AML-193 (cell line): ENCODE measurements around the gene PABPC1L.
"Not testable (repeated sequence)": the region's sequence is repeated elsewhere in the genome, so short reads cannot be mapped to it uniquely, and the experiment has no call there.

ENCODE experiments used
- DNase-seq, 2 experiments: peaks; one replicate each; lab custom pipeline; 2025; lab: John Stamatoyannopoulos, UW

PABPC1L gene

DNA sequence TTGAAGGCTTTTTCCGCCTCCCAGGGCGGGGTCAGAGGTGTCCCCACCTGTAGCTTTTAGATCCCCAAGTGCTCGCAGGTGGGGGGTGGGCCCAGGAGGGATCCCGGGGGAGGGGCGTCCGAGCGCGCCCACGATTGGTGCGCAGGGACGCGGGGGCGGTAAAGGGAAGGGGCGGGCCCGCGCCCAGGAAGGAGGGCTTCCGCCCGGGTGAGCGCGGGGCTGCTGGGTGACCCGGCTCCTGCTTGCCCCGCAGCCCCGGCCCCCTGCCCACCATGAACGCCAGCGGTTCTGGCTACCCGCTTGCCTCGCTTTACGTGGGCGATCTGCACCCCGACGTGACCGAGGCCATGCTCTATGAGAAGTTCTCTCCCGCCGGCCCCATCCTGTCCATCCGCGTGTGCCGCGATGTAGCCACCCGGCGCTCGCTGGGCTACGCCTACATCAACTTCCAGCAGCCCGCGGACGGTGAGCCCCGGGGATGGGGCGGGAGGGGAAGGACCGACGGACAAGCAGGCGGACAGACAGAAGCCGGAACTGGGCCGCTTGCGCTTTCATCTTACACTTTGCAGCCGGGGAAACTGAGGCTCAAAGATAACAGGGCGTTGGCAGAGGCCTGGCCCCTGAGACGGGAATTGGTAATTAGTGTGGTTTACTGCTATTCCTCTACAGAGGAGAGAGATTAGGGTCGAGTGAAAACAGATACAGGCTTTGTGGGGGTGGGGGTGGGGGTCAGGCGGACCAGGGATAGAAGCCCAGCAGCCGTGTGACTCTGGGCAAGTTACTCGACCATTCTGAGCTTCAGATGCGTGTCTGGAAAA lies at the start of gene PABPC1L:
PABPC1L (plus strand) TSS at position 189 of the 818 bp plus-strand sequence; CDS start at position 273, 84 bp downstream.
- peak; percentile 29 to 36 for DNase-seq

DNA sequence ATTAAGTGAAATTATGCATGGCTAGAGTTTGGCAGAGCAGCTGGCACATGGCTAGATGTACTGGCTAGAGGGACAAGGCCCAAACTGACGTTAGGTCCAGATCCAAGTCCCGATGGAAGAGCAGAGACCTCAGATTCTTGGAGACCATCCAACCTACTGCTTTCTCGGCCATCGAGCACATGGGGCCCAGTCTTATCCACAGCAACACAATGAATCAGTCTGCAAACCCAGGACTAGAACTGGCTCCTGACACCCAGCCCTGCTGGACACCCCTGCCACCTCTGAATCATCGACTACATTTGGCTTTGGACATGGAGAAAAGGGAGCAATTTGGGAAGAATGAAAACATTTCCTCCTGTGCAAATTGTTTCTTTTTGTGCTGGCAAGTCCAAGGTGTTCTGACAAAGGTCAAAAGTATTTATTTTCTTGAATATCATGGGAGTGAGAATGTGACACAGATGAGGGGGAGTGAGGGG lies 48.3 kb upstream of the PABPC1L start:
- no peak for DNase-seq

DNA sequence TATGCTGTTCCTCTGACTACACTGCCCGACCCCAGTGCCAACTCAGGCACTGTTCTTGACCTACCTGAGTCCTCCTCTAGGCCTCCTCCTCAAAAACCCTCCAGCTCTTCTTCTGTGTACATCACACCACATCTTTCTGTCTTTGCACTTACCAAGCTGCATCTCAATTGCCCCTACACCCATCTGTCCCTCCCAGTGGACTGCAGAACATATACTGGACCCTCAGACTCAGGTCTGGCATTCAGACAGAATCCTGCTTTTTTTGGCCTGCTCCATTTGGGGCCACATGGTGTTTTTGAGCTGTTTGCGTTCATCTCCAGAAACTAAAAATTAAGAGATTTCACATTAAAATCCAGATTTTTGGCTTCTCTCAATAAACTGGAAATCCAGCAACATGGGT lies 47.6 kb upstream of the PABPC1L start:
- DNase-seq = no peak

- not testable (repeated sequence) for DNase-seq
Measured at GRCh38 chr20:44863365-44864084, 46.3 kb upstream of the PABPC1L start.

DNA sequence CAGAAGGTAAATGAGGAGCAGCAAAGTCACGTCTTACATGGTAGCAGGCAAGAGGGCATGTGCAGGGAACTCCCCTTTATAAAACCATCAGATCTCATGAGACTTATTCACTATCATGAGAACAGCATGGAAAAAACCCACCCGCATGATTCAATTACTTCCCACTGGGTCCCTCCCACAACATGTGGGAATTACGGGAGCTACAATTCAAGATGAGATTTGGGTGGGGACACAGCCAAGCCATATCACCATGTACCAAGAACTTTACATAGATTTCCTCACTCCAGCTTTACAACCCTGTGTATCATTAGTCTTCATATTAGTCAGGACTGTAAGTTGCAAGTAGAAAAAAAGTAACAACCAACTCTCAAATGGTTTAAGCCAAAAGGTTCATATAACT lies 45.4 kb upstream of the PABPC1L start:
- not testable (repeated sequence) for DNase-seq

DNA sequence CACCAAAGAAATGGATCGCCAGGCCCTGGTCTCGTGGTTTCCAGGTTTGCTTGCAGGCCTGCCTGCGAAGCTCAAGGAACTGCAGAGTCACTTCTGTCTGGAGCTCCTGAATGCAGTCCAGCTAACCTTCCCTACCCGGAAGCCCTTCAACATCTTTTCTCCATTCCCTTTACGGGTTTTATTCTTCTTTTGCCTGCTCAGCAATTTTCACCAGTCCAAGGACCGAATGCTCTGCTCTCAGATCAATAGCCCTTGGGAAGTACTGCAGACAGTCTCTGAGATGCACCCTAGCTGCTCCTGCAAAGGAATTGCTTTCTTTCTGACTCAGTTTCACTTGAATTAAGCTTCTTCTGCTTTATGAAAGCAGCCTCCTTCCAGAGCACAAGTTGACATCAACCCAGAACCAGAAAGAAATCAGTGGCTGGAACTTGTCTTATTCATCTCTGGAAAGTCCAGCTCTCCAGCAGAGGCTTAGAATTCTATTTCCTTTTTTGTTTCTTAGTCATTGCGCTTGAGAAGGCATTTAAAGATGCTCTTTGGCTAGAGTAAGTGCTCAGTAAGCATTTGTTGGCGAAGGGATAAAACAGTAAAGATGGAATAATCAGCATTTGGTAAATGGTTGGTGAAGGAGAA lies 43.0 kb upstream of the PABPC1L start:
- DNase-seq = no peak

- DNase-seq = no peak
Measured at GRCh38 chr20:44869471-44869870, 40.4 kb upstream of the PABPC1L start.

GRCh38 chr20:44882360-44882759 lies 27.5 kb upstream of the PABPC1L start:
- DNase-seq = not testable (repeated sequence)

- DNase-seq = no peak
Measured at GRCh38 chr20:44883214-44883902, 26.5 kb upstream of the PABPC1L start.

GRCh38 chr20:44884907-44885391 lies 24.9 kb upstream of the PABPC1L start:
- DNase-seq = no peak

GRCh38 chr20:44885392-44886265 lies 24.2 kb upstream of the PABPC1L start, which contains the start of gene YWHAB:
TSS of gene YWHAB (plus strand) at chr20:44885705. CDS start at chr20:44901534, 15,829 bp downstream.
- peak; percentile 91 to 94 for DNase-seq

GRCh38 chr20:44886266-44886651 lies 23.6 kb upstream of the PABPC1L start:
- DNase-seq = no peak

GRCh38 chr20:44886828-44887227 lies 23.0 kb upstream of the PABPC1L start:
- no peak for DNase-seq

GRCh38 chr20:44887466-44887865 lies 22.4 kb upstream of the PABPC1L start:
- DNase-seq = no peak

DNA sequence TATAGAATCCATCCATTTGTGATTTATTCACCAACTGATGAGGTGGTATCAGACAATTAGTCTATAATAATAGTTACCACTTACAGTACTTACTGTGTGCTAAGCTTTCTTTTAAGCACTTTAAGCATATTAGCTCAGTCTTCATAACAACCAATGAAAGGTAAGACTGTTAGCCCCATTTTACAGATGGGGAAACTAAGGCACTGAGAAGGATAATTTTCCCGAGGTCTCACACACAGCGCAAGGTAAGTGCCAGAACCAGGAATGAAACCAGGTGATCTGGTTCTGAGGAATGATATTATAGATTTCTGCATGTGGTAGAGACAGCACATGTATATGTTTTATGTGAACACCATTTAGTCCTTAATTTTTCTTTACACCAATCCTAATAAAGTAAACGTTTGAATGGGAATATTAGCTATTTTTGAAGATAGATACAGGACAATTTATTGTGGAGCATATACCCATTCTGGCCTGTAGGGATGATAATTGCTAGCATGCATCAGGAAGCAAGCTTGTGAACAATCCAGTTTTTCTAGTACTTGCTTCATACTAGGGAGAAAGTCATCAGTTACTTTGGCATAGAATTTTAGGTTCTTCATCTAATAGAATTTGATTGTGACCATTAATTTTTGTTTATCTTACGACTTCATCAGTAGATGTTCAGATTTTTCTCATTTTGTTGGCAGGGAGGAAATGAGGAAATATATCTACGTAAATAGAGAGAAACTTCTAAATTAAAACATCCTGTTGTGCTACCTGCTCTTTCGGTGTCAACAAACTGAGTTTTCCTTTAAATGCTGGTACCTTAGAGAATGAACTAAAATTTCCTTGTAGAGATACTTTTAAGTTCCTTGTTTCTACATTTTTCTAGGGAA lies 21.4 kb upstream of the PABPC1L start:
- DNase-seq = peak; percentile 30 to 31

- DNase-seq = no peak
Measured at GRCh38 chr20:44891826-44892225, 18.0 kb upstream of the PABPC1L start.

- DNase-seq = no peak
Measured at GRCh38 chr20:44894959-44895358, 14.9 kb upstream of the PABPC1L start.

DNA sequence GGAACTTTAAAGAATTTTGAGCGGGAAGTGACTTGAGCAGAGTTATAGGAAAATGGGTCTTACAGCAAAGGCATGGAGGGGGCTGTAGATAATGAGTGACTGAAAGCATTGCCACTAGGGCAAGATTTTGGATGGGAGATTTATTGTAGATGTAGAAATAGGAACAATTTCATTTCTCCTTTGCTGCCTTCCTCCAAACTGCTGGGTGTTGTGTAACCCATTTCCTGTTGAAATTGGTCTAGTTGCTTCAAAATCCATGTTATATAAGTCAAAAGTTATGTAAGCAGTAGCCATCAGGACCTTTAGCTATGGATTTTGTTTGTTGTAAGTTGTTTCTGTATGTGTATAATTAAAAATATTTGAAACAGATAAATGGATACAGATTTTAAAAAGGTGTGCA lies 13.3 kb upstream of the PABPC1L start:
- peak; percentile 88 to 91 for DNase-seq

DNA sequence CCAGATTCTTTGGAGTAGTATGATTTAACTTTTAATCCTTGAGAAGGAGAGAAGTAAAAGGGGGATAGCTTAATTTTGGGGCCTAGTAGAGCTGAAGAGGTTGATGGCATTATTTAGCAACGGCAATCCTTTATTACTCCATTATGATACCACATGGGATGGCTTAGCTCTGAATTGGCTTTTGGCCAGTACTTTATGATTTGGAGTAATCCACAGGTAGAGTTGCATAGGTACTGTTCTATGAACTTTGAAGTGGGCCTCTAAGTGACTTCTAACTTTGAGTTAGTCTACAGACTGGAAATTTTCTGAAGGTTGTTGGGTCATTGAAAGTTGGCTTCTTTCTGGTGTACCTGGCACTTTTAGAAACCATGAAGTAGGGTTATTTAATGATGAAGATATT lies 12.7 kb upstream of the PABPC1L start:
- DNase-seq = no peak
